Adrenal gland (tissue), 5 donors: ENCODE data around the gene TGFBR3.

Experiments used
- CTCF ChIP-seq, 6 experiments: fragments of 450-650 bp in 4 of 6; fragments of 200-600 bp in 2 of 6; sonication (generic) in 1 of 6; IDR thresholded peaks; 1 replicate in 5 of 6; 2 replicates in 1 of 6; pipeline versions ENCODE4 v1.5.1 to v1.8.0; 2016 to 2021; ENCODE audit warnings: antibody characterized with exemption in 6 of 6, mild to moderate bottlenecking in 2 of 6, moderate library complexity in 1 of 6
- POLR2A ChIP-seq, 2 donors: fragments of 450-650 bp; IDR thresholded peaks; one replicate each; pipeline ENCODE4 v1.6.1; 2017; ENCODE audit warnings: antibody characterized with exemption in 2 of 2, mild to moderate bottlenecking in 2 of 2, moderate library complexity in 1 of 2
- donor health status: DM: no; HTN: no; CAD: no.

GRCh38 chr1:91747666-91748065, 138.3 kb downstream of the TGFBR3 start:
- TF ChIP-seq CTCF (IDR thresholded peaks at IDR 0.05) (no peak), POLR2A (IDR thresholded peaks at IDR 0.05) (no peak)
